Breast epithelium (tissue), 4 donors: ENCODE data around the gene NEK6. TPM values are rescaled to one million over a fixed set of nuclear protein-coding genes. Genes with fewer than 3 reads are reported as not detected.
A peak's percentile ranks its signal among the peaks of the same experiment; 100 is the strongest.

ENCODE experiments used
- DNase-seq, 2 donors: peaks; one replicate each; pipeline ENCODE4 v3.0.0-alpha.2; 2019; ENCODE audit warnings: low spot score in 2 of 2
- H3K27ac ChIP-seq, 2 donors: fragments of 200-600 bp; sonication (generic) in 1 of 2; one replicate each; pipeline ENCODE4 v1.5.1; 2016 to 2019; ENCODE audit warnings: mild to moderate bottlenecking in 1 of 2
- H3K27me3 ChIP-seq, 2 donors: fragments of 200-600 bp; sonication (generic) in 1 of 2; one replicate each; pipeline versions ENCODE4 v1.5.1 to v1.6.0; 2017 to 2019; ENCODE audit warnings: control low read depth in 1 of 2, mild to moderate bottlenecking in 1 of 2
- H3K36me3 ChIP-seq: fragments of 200-600 bp; one replicate; pipeline ENCODE4 v1.5.1; 2019
- H3K4me1 ChIP-seq, 2 donors: fragments of 200-600 bp; sonication (generic); one replicate each; pipeline ENCODE4 v1.5.1; 2016 to 2019; ENCODE audit warnings: control low read depth in 1 of 2
- H3K4me3 ChIP-seq, 3 donors: fragments of 200-600 bp; sonication (generic); 1 replicate in 2 of 3; 2 replicates in 1 of 3; pipeline ENCODE4 v1.5.1; 2016 to 2019; ENCODE audit warnings: mild to moderate bottlenecking in 3 of 3, moderate library complexity in 2 of 3
- H3K9me3 ChIP-seq, 2 donors: fragments of 200-600 bp; sonication (generic) in 1 of 2; one replicate each; pipeline ENCODE4 v1.5.1; 2016 to 2019; ENCODE audit warnings: control low read depth in 1 of 2
- CTCF ChIP-seq, 3 donors: fragments of 450-650 bp; IDR thresholded peaks; one replicate each; pipeline ENCODE4 v1.5.1; 2016 to 2017; ENCODE audit warnings: antibody characterized with exemption in 3 of 3, mild to moderate bottlenecking in 3 of 3, moderate library complexity in 3 of 3
- POLR2A ChIP-seq: fragments of 450-650 bp; IDR thresholded peaks from one replicate; pipeline ENCODE4 v1.6.1; 2016; ENCODE audit warnings: antibody characterized with exemption, mild to moderate bottlenecking, moderate library complexity
- POLR2AphosphoS5 ChIP-seq, 3 donors: sonication (generic); formaldehyde crosslinking; IDR thresholded peaks; one replicate each; pipeline ENCODE4 v1.6.1; 2017; ENCODE audit warnings: antibody characterized with exemption in 3 of 3
- intact Hi-C: fragments of 100-400 bp; cut with DNase I; formaldehyde crosslinking; loops from one replicate; pipeline ENCODE4 v1.15.1; 2023; ENCODE audit warnings: low total_unique reads
- total RNA-seq, 3 donors: library from RNA; depleted of rRNA; stranded (reverse); fragments of >200 nt; gene quantifications; one replicate each; pipeline ENCODE4 v1.1.0, GENCODE V29; 2016

The NEK6 gene
- total RNA-seq, 3 donors from 2014 or later = 17.8 to 31.5 (median 22.2) TPM

- intact Hi-C loops = no loop called here
- peaks cover 19 to 32% of the 10 kb centered on the region in 2 donors for H3K4me1 ChIP-seq
- H3K27me3 ChIP-seq = no peaks in the 10 kb centered on the region
Measured at GRCh38 chr9:124274226-124274625, 16.5 kb downstream of the NEK6 start.

GRCh38 chr9:124274738-124275137, 17.0 kb downstream of the NEK6 start:
- no peak for DNase-seq
- H3K36me3 ChIP-seq = no peaks in the 10 kb centered on the region
- no peaks in the 10 kb centered on the region for H3K27me3 ChIP-seq
- no peak overlapping the region for H3K4me3 ChIP-seq
- H3K4me1 ChIP-seq = peaks cover 19 to 35% of the 10 kb centered on the region in 2 donors
- no peak for TF ChIP-seq POLR2AphosphoS5 (IDR thresholded peaks at IDR 0.05)
- TF ChIP-seq POLR2A = no peak
- TF ChIP-seq CTCF (IDR thresholded peaks at IDR 0.05) = no peak
- intact Hi-C loops = no loop called here
- no peak overlapping the region for H3K27ac ChIP-seq
- H3K9me3 ChIP-seq = no peaks in the 10 kb centered on the region

More at GRCh38 chr9:124274226-124274625, 16.5 kb downstream of the NEK6 start:
- H3K9me3 ChIP-seq = no peaks in the 10 kb centered on the region
- TF ChIP-seq POLR2A (no peak), CTCF (IDR thresholded peaks at IDR 0.05) (no peak), POLR2AphosphoS5 (IDR thresholded peaks at IDR 0.05) (no peak)
- H3K4me3 ChIP-seq = no peak overlapping the region
- no peak for DNase-seq
- no peak overlapping the region for H3K27ac ChIP-seq
- no peaks in the 10 kb centered on the region for H3K36me3 ChIP-seq

- Histone ChIP-seq H3K27ac (no peak overlapping the region), H3K4me3 (no peak overlapping the region)
Measured at GRCh38 chr9:124277420-124277819, 19.7 kb downstream of the NEK6 start.

GRCh38 chr9:124278054-124278540, 20.3 kb downstream of the NEK6 start:
- peak overlapping the region in 1 of 2 donors; percentile 40 for H3K27ac ChIP-seq
- no peaks in the 10 kb centered on the region for H3K36me3 ChIP-seq
- intact Hi-C loops = no loop called here
- no peak for TF ChIP-seq CTCF (IDR thresholded peaks at IDR 0.05)
- no peak for TF ChIP-seq POLR2A
- TF ChIP-seq POLR2AphosphoS5 (IDR thresholded peaks at IDR 0.05) = no peak
- peaks cover 9 to 28% of the 10 kb centered on the region in 2 donors for H3K4me1 ChIP-seq
- H3K9me3 ChIP-seq = no peaks in the 10 kb centered on the region
- no peak overlapping the region for H3K4me3 ChIP-seq
- H3K27me3 ChIP-seq = no peaks in the 10 kb centered on the region
- no peak for DNase-seq

More at GRCh38 chr9:124277420-124277819, 19.7 kb downstream of the NEK6 start:
- intact Hi-C loops = no loop called here
- peaks cover 5 to 26% of the 10 kb centered on the region in 2 donors for H3K4me1 ChIP-seq
- no peak for DNase-seq
- H3K9me3 ChIP-seq = no peaks in the 10 kb centered on the region
- no peaks in the 10 kb centered on the region for H3K27me3 ChIP-seq
- H3K36me3 ChIP-seq = no peaks in the 10 kb centered on the region
- no peak for TF ChIP-seq POLR2A
- TF ChIP-seq POLR2AphosphoS5 (IDR thresholded peaks at IDR 0.05) = no peak
- no peak for TF ChIP-seq CTCF (IDR thresholded peaks at IDR 0.05)

DNA sequence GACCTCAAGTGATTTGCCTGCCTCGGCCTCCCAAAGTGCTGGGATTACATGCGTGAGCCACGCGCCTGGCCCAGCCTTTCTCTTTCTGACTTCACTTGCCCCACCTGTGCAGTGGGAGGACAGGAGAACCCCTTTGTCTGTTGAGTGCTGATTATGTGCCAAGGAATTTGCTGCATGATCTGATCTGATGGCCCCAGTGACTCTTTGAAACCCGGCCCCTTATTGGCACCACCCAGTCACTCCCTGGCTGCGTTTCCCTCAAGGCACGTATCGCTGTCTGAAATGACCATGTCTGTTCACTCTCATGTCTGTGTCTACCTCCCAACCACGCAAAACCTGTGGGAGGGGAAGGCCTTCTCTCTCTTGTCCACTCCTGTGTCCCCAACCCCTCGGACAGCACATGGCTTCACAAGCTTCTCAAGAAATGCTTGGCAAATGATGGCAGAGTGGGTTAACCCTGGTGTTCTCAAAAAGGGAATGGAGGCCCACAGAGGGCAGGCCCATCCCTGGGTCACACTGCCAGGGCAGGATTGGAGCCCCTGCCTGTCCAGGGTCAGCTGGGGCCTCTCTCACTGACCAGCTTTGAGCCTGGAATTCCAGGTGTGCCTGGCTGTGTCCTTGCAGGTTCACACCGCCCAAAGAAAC, 21.9 kb downstream of the NEK6 start:
- Histone ChIP-seq H3K27me3 (no peaks in the 10 kb centered on the region), H3K4me1 (peaks cover 11 to 28% of the 10 kb centered on the region in 2 donors), H3K9me3 (no peaks in the 10 kb centered on the region), H3K27ac (peak overlapping the region; percentile 70 to 75), H3K36me3 (no peaks in the 10 kb centered on the region), H3K4me3 (no peak overlapping the region)
- intact Hi-C loops = no loop called here
- no peak for DNase-seq
- TF ChIP-seq POLR2AphosphoS5 (IDR thresholded peaks at IDR 0.05) (no peak), CTCF (IDR thresholded peaks at IDR 0.05) (no peak), POLR2A (no peak)
